Anterior cingulate cortex (tissue), 58 donors: Measurements from ENCODE around the gene STK25.
A peak's percentile ranks its signal among the peaks of the same experiment; 100 is the strongest.
"Not testable (repeated sequence)": the region's sequence is repeated elsewhere in the genome, so short reads cannot be mapped to it uniquely, and the experiment has no call there.

Source experiments
- DNase-seq, 58 donors: peaks; one replicate each; lab custom pipeline; 2025; lab: John Stamatoyannopoulos, UW

The STK25 gene

GRCh38 chr2:241475267-241475666, 33.1 kb downstream of the STK25 start:
- no peak for DNase-seq

- no peak for DNase-seq
These were observed 35.0 kb downstream of the STK25 start for GRCh38 chr2:241473399-241473798.

GRCh38 chr2:241469746-241470145, 38.6 kb downstream of the STK25 start:
- DNase-seq, result no peak

GRCh38 chr2:241468476-241468781, 40.0 kb downstream of the STK25 start:
- DNase-seq, result no peak

- no peak for DNase-seq
These were observed 40.5 kb downstream of the STK25 start for GRCh38 chr2:241467777-241468475.

- DNase-seq, result no peak
These were observed 42.2 kb downstream of the STK25 start for GRCh38 chr2:241466230-241466629.

GRCh38 chr2:241465543-241465942, 42.8 kb downstream of the STK25 start:
- DNase-seq, result no peak

GRCh38 chr2:241463276-241464135, 44.9 kb downstream of the STK25 start:
- DNase-seq, result peak in 1 of 58 donors; percentile 30

GRCh38 chr2:241461693-241462677, 46.4 kb downstream of the STK25 start:
- DNase-seq, result no peak

- DNase-seq, result peak in 4 of 58 donors; percentile 8 to 18 (median 10)
These were observed 47.8 kb downstream of the STK25 start for GRCh38 chr2:241460631-241461030.

GRCh38 chr2:241459520-241459919, 48.9 kb downstream of the STK25 start:
- no peak for DNase-seq

GRCh38 chr2:241458687-241459086, 49.7 kb downstream of the STK25 start:
- DNase-seq, result peak in 2 of 58 donors; percentile 18 to 26

GRCh38 chr2:241456546-241456945, 51.8 kb downstream of the STK25 start:
- no peak for DNase-seq

- no peak for DNase-seq
These were observed 53.4 kb downstream of the STK25 start for GRCh38 chr2:241454837-241455485.

- not testable (repeated sequence) for DNase-seq
These were observed 54.5 kb downstream of the STK25 start for GRCh38 chr2:241453919-241454318.

GRCh38 chr2:241451840-241452506, 56.4 kb downstream of the STK25 start:
- no peak for DNase-seq

- DNase-seq, result not testable (repeated sequence)
These were observed 58.3 kb downstream of the STK25 start for GRCh38 chr2:241450092-241450491.

GRCh38 chr2:241445426-241445825, 63.0 kb downstream of the STK25 start:
- no peak for DNase-seq

- peak in 2 of 58 donors; percentile 4 to 14 for DNase-seq
These were observed 64.7 kb downstream of the STK25 start for GRCh38 chr2:241443486-241444223.
